GM12878 (cell line): ENCODE measurements around the gene TAF10. TPM values are rescaled to one million over a fixed set of nuclear protein-coding genes. Genes with fewer than 3 reads are reported as not detected.
A peak's percentile ranks its signal among the peaks of the same experiment; 100 is the strongest.

Experiments used
- ATF7 ChIP-seq: fragments of 450-650 bp; IDR thresholded peaks from 2 replicates; pipeline ENCODE4 v1.6.1; 2016; ENCODE audit warnings: low read depth, mild to moderate bottlenecking
- BCL3 ChIP-seq: IDR thresholded peaks from 2 replicates; pipeline ENCODE4 v1.6.1; 2011; ENCODE audit warnings: borderline replicate concordance, low read depth, mild to moderate bottlenecking, moderate library complexity, low read length; ENCODE audit not compliant: insufficient read depth, poor library complexity, severe bottlenecking
- CBX3 ChIP-seq: fragments of 200-600 bp; sonication (generic); IDR thresholded peaks from 2 replicates; pipeline ENCODE4 v1.6.1; 2016; ENCODE audit warnings: low read depth, borderline replicate concordance
- CHD4 ChIP-seq: fragments of 200-600 bp; sonication (generic); IDR thresholded peaks from 2 replicates; pipeline ENCODE4 v1.6.1; 2016; ENCODE audit warnings: mild to moderate bottlenecking
- IKZF1 ChIP-seq: fragments of 450-650 bp; conservative IDR thresholded peaks from 2 replicates; pipeline ENCODE4 v1.6.1; 2017; ENCODE audit warnings: antibody characterized with exemption, mild to moderate bottlenecking
- IKZF2 ChIP-seq, 2 experiments: fragments of 450-650 bp; IDR thresholded peaks; 2 replicates each; pipeline ENCODE4 v1.6.1; 2017; ENCODE audit warnings: mild to moderate bottlenecking in 2 of 2, moderate library complexity in 2 of 2
- KAT2A ChIP-seq: conservative IDR thresholded peaks from 2 replicates; pipeline ENCODE4 v1.6.1; 2011; ENCODE audit warnings: low read depth, low read length; ENCODE audit not compliant: control insufficient read depth
- MTA3 ChIP-seq: IDR thresholded peaks from 2 replicates; pipeline ENCODE4 v1.6.1; 2012; ENCODE audit warnings: low read length, inconsistent platforms, borderline replicate concordance
- POLR2AphosphoS5 ChIP-seq: IDR thresholded peaks from 2 replicates; pipeline ENCODE4 v1.6.1; 2011; ENCODE audit warnings: mild to moderate bottlenecking, low read length, inconsistent platforms
- SREBF1 ChIP-seq: IDR thresholded peaks from 2 replicates; pipeline ENCODE4 v1.6.1; 2012; ENCODE audit warnings: mild to moderate bottlenecking, low read length
- ZNF207 ChIP-seq: fragments of 450-650 bp; IDR thresholded peaks from 2 replicates; pipeline ENCODE4 v1.6.1; 2014; ENCODE audit warnings: antibody characterized with exemption, mild to moderate bottlenecking, borderline replicate concordance
- polyA plus RNA-seq, 11 experiments: library from polyadenylated mRNA; depleted of rRNA in 4 of 11; unstranded in 6 of 11; stranded (reverse) in 5 of 11; fragments of >200 nt; fragmentation: Nextera tagmentation in 4 of 11; fragmentation: Illumina TruSeq in 1 of 11; extraction: Ambion mirVana in 4 of 11; extraction: Trizol in 1 of 11; gene quantifications; 1 replicate in 1 of 11; 2 replicates in 10 of 11; pipeline versions ENCODE4 v1.2.1 to v1.2.3, GENCODE V29; 2011 to 2016; ENCODE audit warnings: inconsistent platforms in 2 of 11, missing spikeins in 2 of 11, low read depth in 1 of 11
- total RNA-seq, 4 experiments: library from RNA; depleted of rRNA in 3 of 4; stranded (reverse); fragments of >200 nt in 3 of 4; fragmentation: Illumina TruSeq in 1 of 4; extraction: Trizol in 1 of 4; gene quantifications; 2 replicates each; pipeline versions ENCODE4 v1.2.1 to v1.2.3, GENCODE V29; 2013 to 2021

TAF10 gene
- total and polyA plus RNA-seq, 10 of the 15 experiments (the other 5 are each of a cell fraction or from before 2014, with no cell fraction given): 26.7 to 251 (median 149) TPM

GRCh38 chr11:6606471-6607189 lies 5.4 kb downstream of the TAF10 start (continued):
- TF ChIP-seq ATF7 (peak; percentile 42; the same call in 1 of the 2 replicates), IKZF1 (peak; percentile 27; the same call in 1 of the 2 replicates), ZNF207 (no peak), IKZF2 (IDR thresholded peaks at IDR 0.05) (no peak), MTA3 (no peak), BCL3 (no peak), SREBF1 (no peak), KAT2A (no peak), POLR2AphosphoS5 (peak; percentile 27; the same call in 1 of the 2 replicates), CHD4 (no peak), CBX3 (no peak)
